Sigmoid colon (tissue), 7 donors: ENCODE data around the gene TCOF1. TPM values are rescaled to one million over a fixed set of nuclear protein-coding genes. Genes with fewer than 3 reads are reported as not detected.

Experiments
- DNase-seq: peaks from one replicate; pipeline ENCODE4 v3.0.0-alpha.2; 2019
- H3K27ac ChIP-seq, 4 donors: fragments of 200-600 bp; sonication (generic); one replicate each; pipeline ENCODE4 v1.5.1; 2016 to 2019; ENCODE audit warnings: mild to moderate bottlenecking in 1 of 4
- H3K27me3 ChIP-seq, 3 donors: fragments of 200-600 bp; sonication (generic); one replicate each; pipeline ENCODE4 v1.5.1; 2019; ENCODE audit warnings: mild to moderate bottlenecking in 1 of 3
- H3K36me3 ChIP-seq, 4 donors: fragments of 200-600 bp; sonication (generic); one replicate each; pipeline ENCODE4 v1.5.1; 2016 to 2019
- H3K4me1 ChIP-seq, 4 donors: fragments of 200-600 bp; sonication (generic); one replicate each; pipeline ENCODE4 v1.5.1; 2017 to 2019
- H3K4me3 ChIP-seq, 4 donors: fragments of 200-600 bp; sonication (generic); one replicate each; pipeline ENCODE4 v1.5.1; 2017 to 2019; ENCODE audit warnings: mild to moderate bottlenecking in 2 of 4, moderate library complexity in 1 of 4
- H3K9me3 ChIP-seq, 4 donors: fragments of 200-600 bp in 3 of 4; sonication (generic) in 3 of 4; one replicate each; pipeline versions ENCODE4 v1.5.1 to v1.6.1; 2013 to 2019
- CTCF ChIP-seq, 4 experiments: fragments of 450-650 bp in 3 of 4; fragments of 200-600 bp in 1 of 4; IDR thresholded peaks; one replicate each; pipeline ENCODE4 v1.5.1; 2016 to 2019; ENCODE audit warnings: antibody characterized with exemption in 4 of 4, mild to moderate bottlenecking in 3 of 4, moderate library complexity in 2 of 4
- EP300 ChIP-seq, 4 donors: sonication (generic); formaldehyde crosslinking; IDR thresholded peaks; one replicate each; pipeline ENCODE4 v1.6.1; 2017; ENCODE audit warnings: antibody characterized with exemption in 4 of 4
- POLR2A ChIP-seq, 2 donors: fragments of 450-650 bp; IDR thresholded peaks; one replicate each; pipeline ENCODE4 v1.6.1; 2016; ENCODE audit warnings: antibody characterized with exemption in 2 of 2, mild to moderate bottlenecking in 2 of 2, moderate library complexity in 2 of 2
- POLR2AphosphoS5 ChIP-seq, 4 donors: sonication (generic); formaldehyde crosslinking; IDR thresholded peaks; one replicate each; pipeline ENCODE4 v1.6.1; 2017; ENCODE audit warnings: antibody characterized with exemption in 4 of 4
- WGBS, 2 donors: extraction: QIAGEN DNeasy Blood & Tissue Kit; methylation state at CpG; one replicate each; pipeline ENCODE4 v1.1.7; 2013; 5-methylcytosine and 5-hydroxymethylcytosine counted together
- intact Hi-C: fragments of 100-400 bp; cut with DNase I; formaldehyde crosslinking; loops from one replicate; pipeline ENCODE4 v1.15.1; 2023
- polyA plus RNA-seq, 3 donors: library from polyadenylated mRNA; stranded (reverse); fragments of 200-250 nt; gene quantifications; one replicate each; pipeline ENCODE4 v1.2.3, GENCODE V29; 2013
- total RNA-seq, 4 donors: library from RNA; depleted of rRNA; stranded (reverse); fragments of >200 nt; gene quantifications; one replicate each; pipeline ENCODE4 v1.1.0, GENCODE V29; 2016
- donor health status: healthy with polysubstance abuse.
- donor health status: Bipolar disorder and iron deficiency.
- donor health status: healthy.

The TCOF1 gene
- total and polyA plus RNA-seq, 7 donors, result 5.4 to 28.1 (median 20.0) TPM

GRCh38 chr5:150389531-150390266 lies 32.2 kb downstream of the TCOF1 start:
- WGBS, 2 donors, result 84 to 85% methylated on average over 13 of the region's 13 CpGs
- Histone ChIP-seq H3K9me3 (no peaks in the 10 kb centered on the region), H3K36me3 (peaks cover 31 to 100% (median 60%) of the 10 kb centered on the region in 4 donors), H3K27me3 (no peaks in the 10 kb centered on the region), H3K4me1 (no peaks in the 10 kb centered on the region), H3K4me3 (no peak overlapping the region), H3K27ac (no peak overlapping the region)
- TF ChIP-seq EP300 (IDR thresholded peaks at IDR 0.05), result no peak
- TF ChIP-seq POLR2AphosphoS5 (IDR thresholded peaks at IDR 0.05), result no peak
- TF ChIP-seq CTCF (IDR thresholded peaks at IDR 0.05), result no peak
- TF ChIP-seq POLR2A (IDR thresholded peaks at IDR 0.05), result no peak
- intact Hi-C loops, result no loop called here
- no peak for DNase-seq

- H3K36me3 ChIP-seq, result peaks cover 31 to 100% (median 57%) of the 10 kb centered on the region in 4 donors
- H3K4me3 ChIP-seq, result no peak overlapping the region
- TF ChIP-seq POLR2A (IDR thresholded peaks at IDR 0.05) (no peak), CTCF (IDR thresholded peaks at IDR 0.05) (no peak), POLR2AphosphoS5 (IDR thresholded peaks at IDR 0.05) (no peak)
- 93 to 97% methylated on average over 13 of the region's 13 CpGs for WGBS, 2 donors
- intact Hi-C loops, result no loop called here
- no peaks in the 10 kb centered on the region for H3K9me3 ChIP-seq
- H3K27me3 ChIP-seq, result no peaks in the 10 kb centered on the region
- H3K4me1 ChIP-seq, result no peaks in the 10 kb centered on the region
- no peak overlapping the region for H3K27ac ChIP-seq
- no peak for DNase-seq
Observed at GRCh38 chr5:150391064-150391834, 33.8 kb downstream of the TCOF1 start.

- no peaks in the 10 kb centered on the region for H3K27me3 ChIP-seq
- H3K4me3 ChIP-seq, result no peak overlapping the region
- H3K27ac ChIP-seq, result no peak overlapping the region
- DNase-seq, result no peak
- no peaks in the 10 kb centered on the region for H3K9me3 ChIP-seq
- intact Hi-C loops, result no loop called here
- TF ChIP-seq EP300 (IDR thresholded peaks at IDR 0.05) (no peak), POLR2AphosphoS5 (IDR thresholded peaks at IDR 0.05) (no peak), CTCF (IDR thresholded peaks at IDR 0.05) (no peak), POLR2A (IDR thresholded peaks at IDR 0.05) (no peak)
- no peaks in the 10 kb centered on the region for H3K4me1 ChIP-seq
- WGBS, 2 donors, result 95% methylated on average over 3 of the region's 3 CpGs
- peaks cover 27 to 100% (median 61%) of the 10 kb centered on the region in 4 donors for H3K36me3 ChIP-seq
Observed at GRCh38 chr5:150391986-150392385, 34.5 kb downstream of the TCOF1 start.

DNA sequence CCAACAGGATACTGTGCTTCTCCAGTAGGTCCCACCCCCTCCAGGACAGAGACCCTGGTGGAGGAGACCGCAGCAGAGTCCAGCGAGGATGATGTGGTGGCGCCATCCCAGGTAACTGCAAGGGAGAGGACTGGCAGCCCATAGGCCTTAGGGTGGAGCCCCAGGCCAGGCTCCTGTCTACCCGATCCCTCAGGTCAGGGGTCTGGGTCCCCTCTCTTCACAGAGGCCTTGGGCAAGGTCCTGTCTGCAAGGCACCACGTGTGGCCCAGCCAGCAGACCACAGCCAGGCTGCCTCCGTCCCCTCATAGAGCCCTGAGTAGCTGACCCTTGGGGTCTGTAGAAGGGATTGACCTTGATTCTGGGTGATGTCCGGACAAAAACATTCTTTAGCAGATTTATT lies 35.2 kb downstream of the TCOF1 start:
- TF ChIP-seq EP300 (IDR thresholded peaks at IDR 0.05) (no peak), CTCF (IDR thresholded peaks at IDR 0.05) (no peak), POLR2AphosphoS5 (IDR thresholded peaks at IDR 0.05) (no peak), POLR2A (IDR thresholded peaks at IDR 0.05) (no peak)
- intact Hi-C loops, result no loop called here
- 93 to 94% methylated on average over 7 of the region's 7 CpGs for WGBS, 2 donors
- Histone ChIP-seq H3K27ac (no peak overlapping the region), H3K4me3 (no peak overlapping the region), H3K36me3 (peaks cover 24 to 100% (median 57%) of the 10 kb centered on the region in 4 donors), H3K27me3 (no peaks in the 10 kb centered on the region), H3K9me3 (no peaks in the 10 kb centered on the region), H3K4me1 (no peaks in the 10 kb centered on the region)
- no peak for DNase-seq
